HG03520 (cell line): ENCODE results near the gene FAM32A.
"Not testable (repeated sequence)": the region's sequence is repeated elsewhere in the genome, so short reads cannot be mapped to it uniquely, and the experiment has no call there.

Experiments used
- ATAC-seq: cut with Tn5 transposase; IDR thresholded peaks from one replicate; pipeline ENCODE4 v1.9.1; 2021; ENCODE audit warnings: mild to moderate bottlenecking, moderate library complexity; ENCODE audit not compliant: unreplicated experiment

FAM32A gene

DNA sequence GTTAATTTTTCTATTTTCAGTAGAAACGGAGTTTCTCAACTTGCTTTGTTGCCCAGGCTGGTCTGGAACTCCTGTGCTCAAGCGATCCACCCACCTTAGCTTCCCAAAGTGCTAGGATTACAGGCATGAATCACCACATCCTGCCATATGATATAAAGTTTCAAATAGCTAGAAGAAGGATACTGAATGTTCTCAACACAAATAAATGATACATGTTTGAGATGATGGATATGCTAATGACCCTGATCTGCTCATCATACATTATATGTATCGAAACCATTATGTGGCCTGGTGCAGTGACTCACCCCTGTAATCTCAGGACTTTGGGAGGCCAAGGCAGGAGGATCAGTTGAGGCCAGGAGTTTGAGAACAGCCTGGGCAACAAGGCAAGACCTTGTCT, 23.4 kb upstream of the FAM32A start:
- ATAC-seq, result no peak

- no peak for ATAC-seq
Measured at GRCh38 chr19:16164222-16164890, 20.9 kb upstream of the FAM32A start.

DNA sequence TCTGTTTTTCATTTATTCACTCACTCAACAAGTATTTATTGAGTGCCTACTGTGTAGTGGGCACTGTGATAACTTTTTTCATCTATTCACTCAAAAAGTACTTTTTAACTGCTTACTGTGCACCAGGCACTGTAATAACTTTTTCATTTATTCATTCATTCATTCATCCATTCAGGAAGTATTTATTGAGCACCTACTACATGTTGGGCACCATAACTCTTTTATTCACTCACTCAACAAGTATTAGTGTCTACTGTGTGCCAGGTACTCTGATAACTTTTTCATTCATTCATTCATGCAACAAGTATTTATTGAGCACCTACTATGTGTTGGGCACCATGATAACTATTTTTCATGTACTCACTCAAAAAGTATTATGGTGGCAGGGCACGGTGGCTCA, 18.8 kb upstream of the FAM32A start:
- ATAC-seq, result no peak

DNA sequence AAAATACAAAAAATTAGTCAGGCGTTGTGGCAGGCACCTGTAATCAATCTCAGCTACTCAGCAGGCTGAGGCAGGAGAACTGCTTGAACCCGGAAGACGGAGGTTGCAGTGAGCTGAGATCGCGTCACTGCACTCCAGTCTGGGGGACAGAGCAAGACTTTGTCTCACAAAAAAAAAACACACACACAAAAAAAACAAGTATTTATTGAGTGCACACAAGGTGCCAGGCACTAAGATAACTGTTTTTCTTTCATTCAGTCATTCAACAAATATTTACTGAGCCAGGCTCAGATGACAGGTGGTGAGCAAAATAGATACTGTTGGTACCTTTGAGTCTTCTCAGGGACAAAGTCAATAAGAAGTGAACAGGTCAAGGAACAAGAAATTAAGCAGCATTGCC, 18.2 kb upstream of the FAM32A start:
- ATAC-seq, result no peak

- ATAC-seq, result no peak
Measured at GRCh38 chr19:16168465-16169081, 16.6 kb upstream of the FAM32A start.

DNA sequence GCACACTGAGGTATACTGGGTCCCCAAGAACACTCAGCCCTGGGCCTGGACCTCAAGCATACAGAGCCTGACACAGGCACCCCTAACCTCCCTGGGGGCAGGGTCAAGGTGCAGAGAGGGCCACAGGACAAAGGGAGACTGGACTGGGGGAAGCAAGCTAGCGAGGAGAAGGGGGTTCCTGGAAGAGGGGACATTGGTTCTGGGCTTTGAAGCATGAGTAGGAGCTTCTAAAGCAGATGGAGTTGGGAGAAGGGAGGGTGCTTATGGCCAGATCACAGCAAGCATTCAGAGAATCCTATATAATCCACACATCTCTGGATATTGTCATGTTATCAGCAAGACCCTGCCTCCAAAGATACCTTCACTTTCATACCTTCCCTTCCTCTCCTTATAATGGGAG, 15.1 kb upstream of the FAM32A start:
- no peak for ATAC-seq

GRCh38 chr19:16175954-16176353, 9.3 kb upstream of the FAM32A start:
- ATAC-seq, result no peak

DNA sequence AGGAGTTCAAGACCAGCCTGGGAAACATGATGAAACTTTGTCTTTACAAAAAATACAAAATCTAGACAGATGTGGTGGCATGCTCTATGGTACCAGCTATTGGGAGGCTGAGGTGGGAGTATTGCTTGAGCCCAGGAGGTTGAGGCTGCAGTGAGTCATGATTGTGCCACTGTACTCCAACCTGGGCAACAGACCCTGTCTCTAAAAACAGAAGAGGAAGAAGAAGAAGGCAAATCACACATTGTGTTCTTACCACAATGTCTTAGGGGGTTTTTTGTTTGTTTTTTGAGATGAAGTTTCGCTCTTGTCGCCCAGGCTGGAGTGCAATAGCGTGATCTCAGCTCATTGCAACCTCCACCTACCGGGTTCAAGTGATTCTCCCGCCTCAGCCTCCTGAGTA, 6.3 kb upstream of the FAM32A start:
- ATAC-seq, result not testable (repeated sequence)

DNA sequence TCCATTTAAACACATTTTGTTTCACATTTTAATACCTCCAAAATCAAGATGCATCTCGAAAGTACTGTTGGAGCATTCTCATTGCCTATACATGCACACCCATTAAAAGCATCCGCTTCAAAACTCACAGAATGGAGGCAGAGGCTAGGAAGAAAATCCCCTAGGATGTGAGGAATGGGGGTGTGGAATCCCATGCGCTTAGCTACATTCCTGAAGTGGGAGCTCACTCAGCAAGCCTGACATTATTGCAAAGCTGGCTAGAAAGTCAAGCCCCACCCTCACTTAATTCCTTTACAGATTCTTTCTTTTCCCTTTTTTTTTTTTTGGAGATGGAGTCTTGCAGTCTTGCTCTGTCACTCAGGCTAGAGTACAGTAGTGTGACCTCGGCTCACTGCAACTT, 4.6 kb upstream of the FAM32A start:
- ATAC-seq, result no peak

- ATAC-seq, result no peak
Measured at GRCh38 chr19:16184665-16185122, 516 bp upstream of the FAM32A start.

- ATAC-seq, result no peak
Measured at GRCh38 chr19:16185768-16186123, 536 bp downstream of the FAM32A start.

GRCh38 chr19:16188521-16188920, 3.3 kb downstream of the FAM32A start:
- no peak for ATAC-seq

GRCh38 chr19:16190198-16190597, 5.0 kb downstream of the FAM32A start:
- ATAC-seq, result no peak

DNA sequence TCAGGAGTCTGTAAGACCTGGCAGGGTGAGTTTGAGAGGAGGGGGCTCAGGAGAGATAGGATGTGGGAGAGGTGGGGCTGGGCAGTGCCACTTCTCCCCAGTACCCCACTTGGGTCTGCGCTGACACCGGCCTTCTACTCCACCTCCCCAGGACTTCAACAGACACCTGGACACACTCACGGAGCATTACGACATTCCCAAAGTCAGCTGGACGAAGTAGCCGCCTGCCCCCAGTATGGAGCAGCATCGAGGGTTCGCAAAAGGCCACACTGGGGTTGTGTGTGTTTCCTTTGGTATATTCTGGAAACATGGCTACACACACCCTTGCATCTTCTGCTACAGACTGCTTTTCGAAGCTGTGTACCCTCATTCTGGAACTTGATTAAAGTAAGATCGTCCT, 5.5 kb downstream of the FAM32A start:
- no peak for ATAC-seq

- ATAC-seq, result no peak
Measured at GRCh38 chr19:16191216-16191908, 6.2 kb downstream of the FAM32A start.

DNA sequence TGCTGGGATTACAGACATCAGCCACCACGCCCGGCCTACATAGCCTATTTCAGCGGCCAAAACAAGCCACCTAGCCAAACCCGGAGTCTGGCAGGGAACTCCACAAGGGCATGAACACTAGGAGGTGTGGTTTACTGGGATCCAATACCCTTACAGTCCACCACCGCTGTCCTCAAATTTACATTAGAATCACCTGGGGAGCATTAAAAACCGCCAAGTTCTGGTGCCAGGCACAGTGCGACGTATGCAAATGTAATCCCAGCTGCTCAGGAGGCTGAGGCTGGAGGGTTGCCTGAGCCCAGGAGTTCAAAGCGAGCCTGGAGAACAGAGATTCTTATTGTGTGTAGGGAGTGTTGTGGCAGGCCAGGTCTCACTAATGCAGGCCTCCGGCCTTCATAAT, 8.3 kb downstream of the FAM32A start:
- ATAC-seq, result no peak

GRCh38 chr19:16197188-16197621, 12.0 kb downstream of the FAM32A start:
- no peak for ATAC-seq

DNA sequence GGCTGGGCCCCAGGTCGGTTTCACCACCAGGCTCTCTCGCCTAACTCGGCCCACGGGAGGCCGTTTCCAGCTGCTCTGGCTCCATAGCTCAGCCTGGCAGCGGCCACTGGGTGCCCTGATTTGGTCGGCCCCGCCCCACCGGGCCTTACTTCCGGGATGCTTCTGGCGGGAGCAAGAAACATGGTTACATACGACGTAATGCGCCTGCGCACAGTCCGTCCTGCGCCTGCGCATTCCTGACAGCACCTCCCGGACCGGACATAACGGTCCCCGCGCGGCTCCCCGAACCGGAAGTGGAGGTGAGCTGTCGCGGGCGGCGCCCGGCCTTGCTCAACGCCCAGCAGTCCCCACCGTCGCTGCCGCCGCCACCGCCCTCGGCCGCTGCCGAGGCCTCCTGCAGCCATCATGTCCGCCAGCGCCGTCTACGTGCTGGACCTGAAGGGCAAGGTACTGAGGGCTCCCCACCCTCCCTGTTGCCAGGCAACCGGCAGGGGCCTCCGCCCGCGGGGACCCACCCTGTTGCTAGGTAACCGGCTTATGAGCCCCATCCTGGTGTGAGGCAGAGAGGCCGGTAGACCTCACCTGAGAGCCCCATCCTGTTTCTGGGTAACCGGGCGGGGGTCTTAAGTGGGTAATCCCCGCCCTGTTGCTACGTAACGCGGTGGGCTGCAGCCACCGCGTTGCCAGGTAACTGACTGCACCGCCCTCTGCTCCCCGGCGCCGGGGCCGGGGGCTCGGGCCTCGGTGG, 12.6 kb downstream of the FAM32A start, which contains the start of gene AP1M1:
TSS of gene AP1M1 (plus strand) at position 290 of the 748 bp plus-strand sequence. CDS start at position 406, 116 bp downstream.
- ATAC-seq, result peak; percentile 70

- no peak for ATAC-seq
Measured at GRCh38 chr19:16198370-16198651, 13.1 kb downstream of the FAM32A start.

DNA sequence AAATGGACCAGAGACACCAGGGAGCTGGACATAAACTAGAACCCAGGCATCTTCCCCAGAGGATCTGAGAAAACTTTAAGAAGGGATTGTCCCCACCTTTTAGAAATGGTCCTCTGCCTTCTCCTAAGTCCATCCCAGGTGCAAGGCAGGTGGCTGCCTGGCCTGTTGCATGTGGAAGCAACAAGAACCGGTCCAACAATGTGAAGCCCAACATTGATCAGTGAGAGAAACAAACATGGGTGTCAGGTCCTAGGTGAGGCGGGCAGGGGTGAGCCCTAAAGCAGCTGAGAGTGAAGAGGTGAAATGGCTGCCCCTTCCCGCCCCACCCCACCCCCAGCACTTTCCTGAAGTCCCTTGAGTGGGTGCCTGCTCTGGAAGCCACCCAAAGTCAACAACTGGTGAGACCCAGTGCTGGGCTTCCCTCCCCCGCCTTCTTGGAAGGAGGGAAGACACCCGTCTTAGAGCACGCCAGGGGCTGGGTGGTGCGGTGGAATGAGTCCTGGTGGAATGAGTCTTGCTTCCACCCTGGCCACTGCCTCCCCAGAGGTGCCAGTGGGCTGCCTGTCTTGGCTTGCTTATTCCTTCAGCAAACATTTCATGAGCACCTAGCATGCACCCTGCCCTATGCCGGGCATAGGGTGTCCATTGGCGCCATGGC, 14.2 kb downstream of the FAM32A start:
- no peak for ATAC-seq
